ENCODE results near the gene HK1.

DNA sequence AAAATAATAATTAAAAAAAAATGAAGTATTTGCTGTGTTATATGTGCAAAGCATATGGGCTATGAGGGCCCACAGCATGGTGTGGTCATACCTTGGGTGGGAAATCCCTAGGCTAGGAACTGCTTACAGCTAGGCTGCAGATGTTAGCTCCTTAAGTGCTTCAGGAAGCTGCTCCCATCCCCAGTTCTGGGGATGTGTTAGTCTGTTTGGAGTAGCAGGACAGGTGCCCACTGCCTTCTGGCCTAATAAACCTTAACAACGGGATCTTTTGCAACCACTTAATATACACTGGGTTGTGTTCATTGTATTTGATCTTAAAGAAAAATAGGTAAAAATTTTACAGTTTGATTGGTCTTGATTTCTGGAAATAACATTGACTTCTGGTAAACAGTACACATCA is 46.3 kb downstream of the HK1 start:
- TF ChIP-seq CTCF (CRISPR knock-in tag; IDR thresholded peaks at IDR 0.05) = no peak
- TF ChIP-seq, protein P1, sequence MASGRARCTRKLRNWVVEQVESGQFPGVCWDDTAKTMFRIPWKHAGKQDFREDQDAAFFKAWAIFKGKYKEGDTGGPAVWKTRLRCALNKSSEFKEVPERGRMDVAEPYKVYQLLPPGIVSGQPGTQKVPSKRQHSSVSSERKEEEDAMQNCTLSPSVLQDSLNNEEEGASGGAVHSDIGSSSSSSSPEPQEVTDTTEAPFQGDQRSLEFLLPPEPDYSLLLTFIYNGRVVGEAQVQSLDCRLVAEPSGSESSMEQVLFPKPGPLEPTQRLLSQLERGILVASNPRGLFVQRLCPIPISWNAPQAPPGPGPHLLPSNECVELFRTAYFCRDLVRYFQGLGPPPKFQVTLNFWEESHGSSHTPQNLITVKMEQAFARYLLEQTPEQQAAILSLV (CRISPR knock-in tag; IDR thresholded peaks at IDR 0.05; ENCODE audit: borderline replicate concordance) = no peak
- no peak for TF ChIP-seq ATF1 (CRISPR knock-in tag; IDR thresholded peaks at IDR 0.05)
- no peak for TF ChIP-seq ZBTB7A (CRISPR knock-in tag; IDR thresholded peaks at IDR 0.05)
- no peak for TF ChIP-seq EHMT2 (IDR thresholded peaks at IDR 0.05; ENCODE audit: borderline replicate concordance, low read depth, low read length)
- no peak for TF ChIP-seq MED13 (CRISPR knock-in tag; IDR thresholded peaks at IDR 0.05)
- TF ChIP-seq FOXO4 (CRISPR knock-in tag; conservative IDR thresholded peaks at IDR 0.05) = no peak
- no peak for TF ChIP-seq MAZ (IDR thresholded peaks at IDR 0.05; ENCODE audit: borderline replicate concordance, low read depth, low read length)
- TF ChIP-seq MAZ (CRISPR knock-in tag; IDR thresholded peaks at IDR 0.05; ENCODE audit: low read depth) = no peak
- no peak for TF ChIP-seq POLR2A (IDR thresholded peaks at IDR 0.05; ENCODE audit: insufficient read depth in 1 of 2, low read depth in 2 of 2, low read length in 2 of 2)
- TF ChIP-seq, protein P2, sequence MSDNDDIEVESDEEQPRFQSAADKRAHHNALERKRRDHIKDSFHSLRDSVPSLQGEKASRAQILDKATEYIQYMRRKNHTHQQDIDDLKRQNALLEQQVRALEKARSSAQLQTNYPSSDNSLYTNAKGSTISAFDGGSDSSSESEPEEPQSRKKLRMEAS (IDR thresholded peaks at IDR 0.05) = no peak
- TF ChIP-seq HOXA7 (CRISPR knock-in tag; IDR thresholded peaks at IDR 0.05) = no peak
- no peak for TF ChIP-seq ZNF549 (CRISPR knock-in tag; IDR thresholded peaks at IDR 0.05)

Data from HepG2 (cell line).